Effector CD8-positive, alpha-beta T cell (primary cell): Measurements from ENCODE around the gene KCNT1.

Experiments
- DNase-seq: peaks from one replicate; lab custom pipeline; 2025; lab: John Stamatoyannopoulos, UW

Gene KCNT1

GRCh38 chr9:135673941-135674340 is 28.0 kb upstream of the KCNT1 start:
- no peak for DNase-seq

DNA sequence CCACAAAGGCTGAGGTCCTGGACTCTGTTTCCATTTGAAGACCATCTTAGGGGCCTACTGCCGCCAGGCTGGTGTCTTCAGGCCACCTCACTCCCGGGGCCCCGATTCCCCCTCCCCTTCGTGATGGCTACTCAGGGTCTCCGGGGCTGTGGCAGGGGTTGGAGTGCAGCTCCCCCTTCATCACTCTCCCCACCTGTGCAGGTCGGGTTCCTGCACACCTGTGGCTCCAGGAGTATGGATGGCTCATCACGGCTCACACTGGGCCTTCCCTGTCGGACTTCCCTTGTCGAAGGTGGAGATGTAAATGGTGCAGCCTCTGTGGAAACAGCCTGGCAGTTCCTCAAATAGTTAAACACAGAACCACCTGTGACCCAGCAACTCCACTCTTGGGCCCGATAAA is 27.0 kb upstream of the KCNT1 start:
- no peak for DNase-seq

- no peak for DNase-seq
These were observed 25.1 kb upstream of the KCNT1 start for GRCh38 chr9:135676891-135677290.

DNA sequence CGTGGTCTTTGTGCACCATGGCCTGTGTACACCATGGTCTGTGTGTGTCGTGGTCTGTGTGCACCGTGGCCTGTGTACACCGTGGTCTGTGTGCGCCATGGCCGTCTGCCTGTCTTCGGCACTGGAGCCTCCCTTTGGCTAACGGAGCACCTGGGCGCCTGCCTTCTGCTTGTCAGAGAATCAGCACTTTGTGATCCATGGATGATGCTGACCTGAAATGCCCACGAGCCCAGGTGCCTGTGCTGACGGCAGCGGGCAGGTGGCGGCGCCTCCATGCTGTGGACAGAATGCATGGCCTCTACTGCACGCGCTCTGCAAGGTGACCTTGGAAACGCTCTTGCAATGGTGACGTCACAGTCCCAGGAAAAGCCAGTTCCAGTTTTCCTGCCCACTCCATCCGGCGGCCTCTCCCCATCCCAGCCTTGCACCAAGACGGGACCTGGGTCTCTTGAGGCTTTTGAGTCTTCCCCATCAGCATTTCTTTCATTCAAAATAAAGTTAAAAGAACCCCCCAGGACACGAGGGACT is 24.3 kb upstream of the KCNT1 start:
- no peak for DNase-seq

GRCh38 chr9:135678236-135679017 is 23.6 kb upstream of the KCNT1 start:
- no peak for DNase-seq

DNA sequence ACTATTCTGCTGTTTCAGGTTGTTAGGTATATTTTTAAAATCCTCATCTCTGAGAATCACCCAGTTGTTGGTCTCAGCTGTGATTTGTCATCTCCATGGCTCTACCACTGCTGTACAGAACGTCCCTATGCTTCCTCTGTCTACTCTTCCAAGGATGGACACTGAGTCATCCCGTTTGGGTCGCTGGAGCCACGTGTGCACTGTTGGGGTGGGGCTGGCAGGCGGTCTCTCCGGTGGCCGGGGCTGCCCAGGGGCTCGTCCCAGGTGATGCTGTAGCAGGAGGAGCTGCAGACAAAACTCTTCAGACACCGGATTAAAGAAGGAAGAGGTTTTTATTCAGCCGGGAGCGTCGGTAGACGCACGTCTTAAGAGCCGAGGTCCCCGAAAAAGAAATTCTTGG is 21.9 kb upstream of the KCNT1 start:
- no peak for DNase-seq

DNA sequence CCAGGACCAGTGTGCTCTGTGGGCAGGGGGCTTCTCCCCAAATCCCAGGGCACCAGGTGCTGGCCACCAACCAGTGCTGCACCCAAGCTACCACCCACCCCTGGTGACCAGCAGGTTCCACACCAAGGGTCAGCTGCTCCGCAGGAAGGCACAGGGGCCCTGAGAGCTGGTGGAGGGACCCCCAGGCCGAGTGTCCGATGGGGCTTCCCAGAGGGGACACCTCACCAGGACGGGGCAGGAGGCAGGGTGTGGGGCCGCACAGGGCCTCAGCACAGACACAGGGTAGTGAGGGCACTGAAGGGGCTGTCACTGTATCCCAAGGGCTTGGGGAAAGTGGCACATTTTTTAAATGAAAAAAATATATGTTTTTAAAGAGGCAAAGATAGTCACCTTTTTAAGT is 20.8 kb upstream of the KCNT1 start:
- no peak for DNase-seq

DNA sequence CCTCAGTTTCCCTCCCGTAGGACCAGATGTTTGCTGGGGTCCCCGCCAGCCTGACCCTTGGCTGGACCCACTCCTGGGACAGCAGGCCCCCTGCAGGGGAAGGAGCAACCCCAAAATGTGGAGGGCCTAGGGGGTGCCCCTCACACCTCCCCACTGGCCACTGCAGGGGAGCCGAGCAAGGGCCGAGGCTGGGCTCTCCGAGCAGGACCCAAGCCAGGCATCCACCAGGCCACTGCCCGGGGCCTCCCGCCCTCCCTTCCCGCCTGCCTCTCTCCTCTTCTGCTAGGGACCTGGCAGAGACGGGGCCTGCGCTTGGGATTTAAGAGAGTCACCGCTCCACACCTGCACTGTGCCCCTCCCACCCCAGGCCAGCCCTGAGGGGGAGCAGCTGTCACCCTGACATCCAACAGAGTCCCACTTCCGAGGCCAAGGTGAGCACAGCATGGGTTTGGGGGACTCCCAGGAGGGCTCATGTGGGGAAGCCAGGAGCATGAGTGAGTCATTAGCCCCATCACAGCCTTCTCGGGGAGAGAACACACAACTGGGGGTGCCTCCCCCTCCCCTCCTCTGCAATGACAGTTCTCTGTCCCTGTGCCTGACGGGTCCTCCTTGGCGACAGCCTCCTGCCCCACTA is 18.5 kb upstream of the KCNT1 start:
- no peak for DNase-seq

- DNase-seq = no peak
These were observed 17.3 kb upstream of the KCNT1 start for GRCh38 chr9:135684691-135685090.

DNA sequence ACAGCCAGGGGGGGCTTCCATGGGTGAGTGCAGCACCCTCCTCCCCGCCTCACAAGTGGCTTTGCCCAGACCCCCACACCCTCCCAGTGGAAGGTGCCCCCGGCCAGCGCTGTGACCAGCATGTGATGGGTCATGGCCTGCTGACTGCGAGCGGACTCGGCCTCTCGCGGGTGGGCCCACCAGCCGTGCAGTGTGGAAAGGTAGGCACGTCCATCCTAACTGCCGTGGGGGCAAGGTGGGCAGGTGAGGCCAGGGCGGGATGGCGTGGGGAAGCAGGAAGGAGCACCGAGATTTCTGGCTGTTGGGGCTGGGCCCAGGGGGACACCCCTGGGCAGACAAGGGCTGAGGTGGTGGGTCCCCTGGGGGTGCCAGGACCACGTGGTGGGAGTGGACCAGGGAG is 14.8 kb upstream of the KCNT1 start:
- DNase-seq = no peak

DNA sequence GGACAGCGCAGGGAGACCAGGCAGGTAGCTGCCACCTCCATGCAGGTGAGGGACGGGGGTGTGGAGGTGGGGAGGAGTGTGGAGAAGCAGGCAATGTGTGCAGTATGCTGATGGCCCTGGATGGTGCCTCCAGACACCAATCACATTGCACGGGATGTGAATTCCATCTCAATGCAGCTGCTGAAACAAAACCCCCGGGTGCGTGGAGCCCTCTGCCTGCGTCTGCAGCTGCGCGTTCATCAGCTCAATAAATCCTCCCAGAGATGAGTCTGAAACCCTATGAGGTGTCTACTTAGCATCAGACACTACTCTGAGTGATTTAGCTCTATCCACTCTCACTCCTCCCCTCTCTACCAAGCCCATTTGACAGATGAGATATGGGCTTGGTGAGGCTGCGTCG is 13.0 kb upstream of the KCNT1 start:
- DNase-seq = no peak

DNA sequence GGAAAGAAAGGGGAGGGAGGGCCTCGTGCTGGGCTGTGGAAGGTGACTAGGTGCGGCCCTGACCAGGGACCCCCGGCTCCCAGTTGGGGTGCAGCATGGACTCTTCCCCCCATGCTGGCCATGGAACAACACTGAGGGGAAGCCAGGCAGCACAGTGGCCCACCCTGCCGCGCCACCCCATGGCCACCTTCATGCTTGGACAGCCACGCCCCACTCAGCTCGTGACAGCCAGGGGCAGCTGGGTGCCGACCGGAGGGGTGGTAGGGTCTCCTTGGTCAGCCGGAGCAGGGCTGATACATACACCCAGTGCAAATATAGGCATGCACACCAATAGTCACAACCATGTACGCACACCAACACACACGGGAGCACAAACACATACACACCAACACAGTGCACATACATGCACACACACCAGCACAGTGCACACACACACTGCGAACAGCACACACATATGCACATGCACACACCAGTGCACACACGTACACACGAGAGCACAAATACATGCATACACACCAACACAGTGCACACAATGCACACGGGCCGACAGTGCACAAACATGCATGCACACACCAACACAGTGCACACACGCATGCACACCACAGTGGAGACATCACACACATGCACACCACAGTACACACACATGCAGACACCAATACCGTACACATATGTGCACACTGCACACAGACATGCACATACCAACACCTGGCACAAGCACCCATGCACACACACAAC is 11.0 kb upstream of the KCNT1 start:
- DNase-seq = no peak

- DNase-seq = no peak
These were observed 9.6 kb upstream of the KCNT1 start for GRCh38 chr9:135692410-135692809.

- no peak for DNase-seq
These were observed 8.7 kb upstream of the KCNT1 start for GRCh38 chr9:135693265-135693664.

GRCh38 chr9:135693771-135694170 is 8.2 kb upstream of the KCNT1 start:
- DNase-seq = no peak

GRCh38 chr9:135694414-135694813 is 7.6 kb upstream of the KCNT1 start:
- no peak for DNase-seq

DNA sequence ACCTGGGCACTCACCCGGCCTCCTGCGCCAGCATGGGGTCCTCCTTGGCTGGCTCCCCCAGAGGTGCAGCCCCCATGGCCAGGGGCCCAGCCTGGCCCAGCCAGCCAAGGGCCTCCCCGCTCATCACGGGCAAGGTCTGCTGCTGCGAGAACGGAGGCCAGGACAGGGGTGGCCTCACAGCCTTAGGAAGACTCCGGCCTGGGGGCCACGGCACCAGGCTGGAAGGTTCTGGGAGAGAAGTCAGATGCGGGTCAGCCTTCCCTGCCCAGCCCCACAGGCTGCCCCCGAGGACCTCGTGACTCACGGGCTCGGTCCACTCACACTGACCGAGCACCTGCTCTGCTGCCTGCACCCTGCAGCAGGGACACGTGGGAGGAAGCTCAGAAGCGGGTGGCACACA is 6.9 kb upstream of the KCNT1 start:
- DNase-seq = no peak

- no peak for DNase-seq
These were observed 6.3 kb upstream of the KCNT1 start for GRCh38 chr9:135695642-135696041.

DNA sequence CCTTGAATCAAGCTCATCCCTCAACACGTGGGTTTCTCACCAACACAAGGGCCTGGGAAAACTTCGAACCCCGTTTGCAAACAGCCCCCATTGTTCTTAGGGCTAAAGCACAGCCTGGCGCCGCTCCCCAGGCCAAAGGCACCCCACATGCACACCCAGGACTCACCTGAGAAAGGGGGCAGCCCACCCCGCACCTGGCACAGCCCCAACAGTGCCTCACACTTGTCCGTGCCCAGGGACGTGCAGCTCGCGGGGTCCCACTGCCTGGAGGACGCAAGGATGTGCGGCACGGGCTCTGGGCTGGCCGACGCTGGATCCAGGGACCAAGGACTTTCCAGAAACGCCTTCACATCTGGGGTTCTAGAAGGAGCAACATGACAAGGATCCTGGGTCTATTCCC is 5.5 kb upstream of the KCNT1 start:
- no peak for DNase-seq

- no peak for DNase-seq
These were observed 4.8 kb upstream of the KCNT1 start for GRCh38 chr9:135697226-135697625.

- DNase-seq = no peak
These were observed 3.7 kb upstream of the KCNT1 start for GRCh38 chr9:135698236-135698635.

GRCh38 chr9:135698767-135699166 is 3.2 kb upstream of the KCNT1 start:
- DNase-seq = no peak

GRCh38 chr9:135699440-135699839 is 2.5 kb upstream of the KCNT1 start, which contains the start of gene SOHLH1:
Gene SOHLH1, minus strand, starts transcription at chr9:135699481. Its CDS starts 14 bp downstream, at chr9:135699467.
- no peak for DNase-seq
